GM21367 (cell line): ENCODE measurements around the gene ALAS1.

Source experiments
- ATAC-seq: cut with Tn5 transposase; IDR thresholded peaks from one replicate; pipeline ENCODE4 v1.9.1; 2021; ENCODE audit not compliant: unreplicated experiment

The ALAS1 gene

GRCh38 chr3:52233968-52234367 lies 36.0 kb downstream of the ALAS1 start:
- ATAC-seq, result no peak

GRCh38 chr3:52234516-52235447 lies 36.8 kb downstream of the ALAS1 start:
- ATAC-seq, result no peak

- no peak for ATAC-seq
Observed at GRCh38 chr3:52236424-52236886, 38.5 kb downstream of the ALAS1 start.

GRCh38 chr3:52237006-52237656 lies 39.2 kb downstream of the ALAS1 start:
- ATAC-seq, result no peak

- no peak for ATAC-seq
Observed at GRCh38 chr3:52237657-52238172, 39.8 kb downstream of the ALAS1 start.

- ATAC-seq, result no peak
Observed at GRCh38 chr3:52238193-52238760, 40.3 kb downstream of the ALAS1 start.

- ATAC-seq, result peak; percentile 53
Observed at GRCh38 chr3:52238761-52239701, 41.1 kb downstream of the ALAS1 start, which contains the start of gene TWF2. TWF2 (minus strand) TSS chr3:52239158; CDS start chr3:52239016, 142 bp downstream.

GRCh38 chr3:52240059-52240885 lies 42.3 kb downstream of the ALAS1 start:
- ATAC-seq, result no peak

GRCh38 chr3:52240886-52241370 lies 43.0 kb downstream of the ALAS1 start:
- no peak for ATAC-seq

- no peak for ATAC-seq
Observed at GRCh38 chr3:52242039-52242438, 44.1 kb downstream of the ALAS1 start.

GRCh38 chr3:52243791-52244628 lies 46.0 kb downstream of the ALAS1 start:
- ATAC-seq, result peak; percentile 29

GRCh38 chr3:52245322-52246263 lies 47.6 kb downstream of the ALAS1 start, which contains the start of gene PPM1M:
PPM1M (plus strand) TSS chr3:52245759; CDS start chr3:52245825, 66 bp downstream.
- no peak for ATAC-seq

- no peak for ATAC-seq
Observed at GRCh38 chr3:52246264-52246620, 48.3 kb downstream of the ALAS1 start.

- ATAC-seq, result no peak
Observed at GRCh38 chr3:52246728-52247408, 48.9 kb downstream of the ALAS1 start.

- ATAC-seq, result no peak
Observed at GRCh38 chr3:52247409-52248164, 49.6 kb downstream of the ALAS1 start.

- ATAC-seq, result no peak
Observed at GRCh38 chr3:52248165-52248541, 50.2 kb downstream of the ALAS1 start.
